Uterine smooth muscle cell (primary cell): Measurements from ENCODE around the gene ZNF667. TPM values are rescaled to one million over a fixed set of nuclear protein-coding genes. Genes with fewer than 3 reads are reported as not detected.

Source experiments
- total RNA-seq: library from RNA; depleted of rRNA; stranded (reverse); fragments of >200 nt; gene quantifications from 2 replicates; pipeline ENCODE4 v1.2.3, GENCODE V29; 2014

Gene ZNF667
- total RNA-seq: 1.8 and 5.5 TPM in 2 replicates

DNA sequence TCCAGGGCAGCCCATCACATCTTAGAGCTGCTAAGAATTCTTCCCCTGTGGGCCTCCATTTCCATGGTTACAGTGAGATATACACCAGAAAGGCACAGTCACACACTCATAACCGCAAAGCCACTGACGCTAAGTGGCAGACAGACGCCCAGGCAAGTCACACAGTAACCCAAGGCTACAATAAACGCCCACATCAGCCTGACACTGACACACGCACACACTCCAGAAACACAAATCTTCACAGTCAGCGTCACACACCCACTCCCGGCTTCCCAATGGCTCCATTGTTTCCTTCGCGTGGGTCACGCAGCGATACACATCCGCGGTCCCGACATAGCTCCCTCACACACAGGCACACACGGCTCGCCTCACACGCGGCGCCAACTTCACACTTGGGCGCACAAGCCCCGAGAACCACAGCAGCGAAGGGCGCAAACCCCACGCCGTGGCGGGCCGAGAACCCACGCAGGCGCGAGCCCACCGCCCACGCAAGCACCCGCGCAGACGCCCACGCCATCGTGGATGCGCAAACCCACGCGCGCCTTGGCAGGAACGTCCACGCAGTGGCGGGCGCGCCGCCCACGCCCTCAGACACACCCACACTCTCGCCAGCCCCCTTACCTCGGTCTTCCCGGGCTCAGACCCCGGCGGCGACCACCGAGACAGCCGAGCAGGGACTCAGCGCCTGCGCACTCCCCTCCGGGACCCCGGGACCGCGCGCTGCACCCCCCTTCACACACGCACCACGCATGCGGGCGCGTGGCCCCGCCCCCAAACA, at the start of gene ZNF667:
ZNF667 (minus strand) TSS at position 695 of the 778 bp plus-strand sequence. CDS start 14,975 bp downstream, outside the sequence.

DNA sequence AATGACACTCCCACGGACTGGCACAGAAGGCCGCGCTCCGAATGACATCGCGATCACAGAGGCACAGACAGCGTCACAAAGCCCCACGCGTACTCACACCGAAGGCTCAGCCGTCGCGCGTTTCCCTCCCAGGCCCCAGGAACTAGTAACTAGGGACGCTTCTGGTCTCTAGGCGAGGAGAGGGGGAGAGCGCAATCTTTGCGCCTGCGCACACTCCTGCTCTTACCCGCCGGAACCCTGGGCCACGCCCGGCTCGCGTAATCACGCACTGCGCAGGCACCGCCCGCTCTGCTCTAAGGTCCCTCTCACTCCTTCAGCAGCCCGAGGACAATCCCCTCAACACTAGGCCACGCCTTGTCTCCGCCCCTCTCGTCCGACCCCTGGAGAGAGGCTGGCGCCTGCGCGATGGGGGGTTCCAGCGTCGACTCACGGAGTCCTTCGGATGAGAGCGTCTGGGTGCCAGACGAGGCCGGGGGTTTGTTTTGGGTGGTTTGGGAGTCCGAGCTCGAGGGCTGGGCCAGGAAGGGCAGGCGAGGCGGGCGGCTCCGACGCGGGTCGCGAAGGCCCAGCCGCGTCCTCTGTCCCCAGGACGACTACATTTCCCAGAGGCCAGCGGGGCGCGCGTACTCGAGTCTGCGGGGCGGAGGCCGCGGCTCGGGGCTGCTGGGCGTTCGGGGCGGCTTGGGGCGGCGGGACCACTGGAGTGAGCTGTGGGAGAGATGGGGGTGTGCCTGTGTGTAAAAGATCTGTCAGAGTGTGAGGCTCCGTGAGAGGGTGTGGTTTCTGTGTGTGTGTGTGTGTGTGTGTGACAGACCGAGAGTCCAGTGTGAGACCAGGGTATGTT, 30.5 kb upstream of the ZNF667 start, which contains the start of gene ZNF471:
ZNF471 (plus strand) TSS at position 410 of the 844 bp plus-strand sequence. CDS start 3,717 bp downstream, outside the sequence.

DNA sequence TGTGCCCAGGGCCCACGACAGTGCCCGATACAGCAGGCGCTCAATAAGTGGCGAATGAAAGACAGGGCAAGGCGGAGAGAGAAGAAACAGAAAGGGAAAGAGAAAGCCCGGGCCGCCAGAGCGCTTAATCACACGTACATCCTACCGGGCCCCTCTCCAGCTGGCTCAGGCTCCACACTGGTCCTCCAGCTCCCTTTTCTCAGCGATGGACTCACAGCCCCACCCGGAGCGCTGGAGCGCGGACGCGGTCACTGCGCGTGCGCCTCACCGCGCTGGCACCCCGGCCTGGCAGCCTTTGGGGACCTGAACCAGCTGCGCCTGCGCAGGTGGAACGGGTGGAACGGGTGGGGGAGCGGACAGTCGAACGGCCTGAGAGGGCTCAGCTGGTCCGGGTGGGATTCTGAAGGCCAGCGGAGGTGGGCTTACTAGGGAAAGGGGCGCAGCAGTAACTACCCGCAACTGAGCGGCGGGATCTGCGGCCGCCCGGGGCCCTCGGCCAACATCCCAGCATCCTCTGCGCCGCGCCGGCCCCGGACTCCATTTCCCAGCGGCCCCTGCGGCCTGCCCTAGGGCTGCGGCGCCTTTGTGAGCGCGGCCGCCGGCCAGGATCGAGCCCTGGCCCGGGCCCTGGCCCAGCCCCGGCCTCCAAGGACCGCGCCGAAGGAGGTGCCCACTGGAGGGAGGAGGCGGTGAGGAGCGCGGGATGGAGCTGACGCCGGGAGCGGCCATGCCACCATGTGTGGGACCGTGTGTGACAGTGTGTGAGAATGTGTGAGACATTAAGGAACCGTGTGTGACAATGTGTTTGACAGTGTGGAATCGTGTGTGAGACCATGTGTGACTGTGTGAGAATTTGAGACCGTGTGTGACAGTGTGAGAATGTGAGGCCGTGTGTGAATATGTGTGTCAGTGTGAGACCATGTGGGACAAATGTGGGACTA, 73.1 kb downstream of the ZNF667 start, which contains the start of gene ZNF583:
ZNF583 (plus strand) TSS at position 569 of the 941 bp plus-strand sequence. CDS start 2,783 bp downstream, outside the sequence.

GRCh38 chr19:56393119-56394012, 83.8 kb downstream of the ZNF667 start, which contains the start of gene ZNF582:
ZNF582 (minus strand) TSS chr19:56393534; CDS start chr19:56391752, 1,782 bp downstream.

Other genes with a start within 250 kb of the ZNF667 start
- not detected in 2 replicates for gene EDDM13, start 204.6 kb downstream of the ZNF667 start, total RNA-seq
- gene ZSCAN5A, start 162.5 kb downstream of the ZNF667 start, total RNA-seq: 5.1 and 5.9 TPM in 2 replicates
- 1.00 and 2.5 TPM in 2 replicates for gene ZNF582, start 83.8 kb downstream of the ZNF667 start, total RNA-seq
- gene ZNF583, start 73.0 kb downstream of the ZNF667 start, total RNA-seq: 5.8 and 7.7 TPM in 2 replicates
- gene ZNF471, start 30.5 kb upstream of the ZNF667 start, total RNA-seq: 2.3 and 4.4 TPM in 2 replicates
- 10.5 and 13.7 TPM in 2 replicates for gene ZFP28, start 61.6 kb upstream of the ZNF667 start, total RNA-seq
- 3.5 and 4.9 TPM in 2 replicates for gene ZNF470, start 90.1 kb upstream of the ZNF667 start, total RNA-seq
- 7.4 and 8.7 TPM in 2 replicates for gene ZNF71, start 118.0 kb upstream of the ZNF667 start, total RNA-seq
- 0.25 TPM in 1 of 2 replicates, not detected in the other for gene SMIM17, start 165.8 kb upstream of the ZNF667 start, total RNA-seq
- 0.44 and 2.6 TPM in 2 replicates for gene ZNF835, start 194.4 kb upstream of the ZNF667 start, total RNA-seq